VCaP (cell line): ENCODE results near the gene CMTR2.

Source experiments
- H3K27ac ChIP-seq: fragments of 450-650 bp; 2 replicates; pipeline ENCODE4 v1.5.1; 2017
- TF ChIP-seq, protein P1 (sequence below): fragments of 450-650 bp; conservative IDR thresholded peaks from 2 replicates; pipeline ENCODE4 v1.5.1; 2017; ENCODE audit warnings: mild to moderate bottlenecking, moderate library complexity

Gene CMTR2

GRCh38 chr16:71242601-71243000 is 46.6 kb downstream of the CMTR2 start:
- TF ChIP-seq, protein P1, sequence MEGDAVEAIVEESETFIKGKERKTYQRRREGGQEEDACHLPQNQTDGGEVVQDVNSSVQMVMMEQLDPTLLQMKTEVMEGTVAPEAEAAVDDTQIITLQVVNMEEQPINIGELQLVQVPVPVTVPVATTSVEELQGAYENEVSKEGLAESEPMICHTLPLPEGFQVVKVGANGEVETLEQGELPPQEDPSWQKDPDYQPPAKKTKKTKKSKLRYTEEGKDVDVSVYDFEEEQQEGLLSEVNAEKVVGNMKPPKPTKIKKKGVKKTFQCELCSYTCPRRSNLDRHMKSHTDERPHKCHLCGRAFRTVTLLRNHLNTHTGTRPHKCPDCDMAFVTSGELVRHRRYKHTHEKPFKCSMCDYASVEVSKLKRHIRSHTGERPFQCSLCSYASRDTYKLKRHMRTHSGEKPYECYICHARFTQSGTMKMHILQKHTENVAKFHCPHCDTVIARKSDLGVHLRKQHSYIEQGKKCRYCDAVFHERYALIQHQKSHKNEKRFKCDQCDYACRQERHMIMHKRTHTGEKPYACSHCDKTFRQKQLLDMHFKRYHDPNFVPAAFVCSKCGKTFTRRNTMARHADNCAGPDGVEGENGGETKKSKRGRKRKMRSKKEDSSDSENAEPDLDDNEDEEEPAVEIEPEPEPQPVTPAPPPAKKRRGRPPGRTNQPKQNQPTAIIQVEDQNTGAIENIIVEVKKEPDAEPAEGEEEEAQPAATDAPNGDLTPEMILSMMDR = no peak
- no peak overlapping the region for H3K27ac ChIP-seq

GRCh38 chr16:71242036-71242435 is 47.2 kb downstream of the CMTR2 start:
- TF ChIP-seq, protein P1 = no peak
- no peak overlapping the region for H3K27ac ChIP-seq
